Skeletal muscle satellite cell (primary cell): Measurements from ENCODE around the gene CNTNAP2.

ENCODE experiments used
- H3K27me3 ChIP-seq: 2 replicates; pipeline ENCODE4 v1.7.0; 2013; ENCODE audit warnings: low read length; ENCODE audit not compliant: control insufficient read depth, insufficient read depth
- H3K36me3 ChIP-seq: 2 replicates; pipeline ENCODE4 v1.7.0; 2013; ENCODE audit warnings: mild to moderate bottlenecking, control low read depth, low read length; ENCODE audit not compliant: insufficient read depth
- H3K4me1 ChIP-seq: 2 replicates; pipeline ENCODE4 v1.7.0; 2013; ENCODE audit warnings: low read length; ENCODE audit not compliant: control insufficient read depth, insufficient read depth
- H3K4me2 ChIP-seq: 2 replicates; pipeline ENCODE4 v1.7.0; 2013; ENCODE audit warnings: mild to moderate bottlenecking, low read length
- H3K4me3 ChIP-seq: 2 replicates; pipeline ENCODE4 v1.7.0; 2013; ENCODE audit warnings: low read length
- H3K9ac ChIP-seq: 2 replicates; pipeline ENCODE4 v1.7.0; 2013; ENCODE audit warnings: mild to moderate bottlenecking, low read depth, low read length, moderate library complexity
- H3K9me3 ChIP-seq: replicated peaks from 2 replicates; pipeline ENCODE4 v1.7.0; 2013; ENCODE audit warnings: mild to moderate bottlenecking, control low read depth, low read length

CNTNAP2 gene

DNA sequence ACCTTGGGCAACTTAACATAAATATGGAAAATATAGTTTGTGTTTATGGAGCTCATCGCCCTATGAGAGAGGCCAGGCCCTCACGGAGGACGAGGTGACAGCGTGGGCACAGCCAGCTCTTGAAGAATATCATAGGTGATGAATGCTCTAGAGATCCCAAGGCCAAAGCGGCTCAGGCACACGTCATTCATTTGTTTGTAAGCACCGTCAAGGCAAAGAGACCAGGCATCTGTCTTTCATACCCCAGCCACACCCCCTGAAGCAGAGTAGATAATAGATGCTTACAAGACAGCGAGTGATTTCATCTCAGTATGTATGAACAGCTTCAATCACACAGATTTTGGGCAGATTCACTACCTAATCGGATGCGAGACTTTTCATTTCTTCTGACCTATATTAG is 2231.9 kb downstream of the CNTNAP2 start:
- Histone ChIP-seq H3K27me3 (no peaks in the 10 kb centered on the region), H3K36me3 (no peaks in the 10 kb centered on the region), H3K4me2 (no peak overlapping the region), H3K9ac (no peak overlapping the region), H3K4me3 (no peak overlapping the region), H3K4me1 (no peaks in the 10 kb centered on the region), H3K9me3 (no peaks in the 10 kb centered on the region)

DNA sequence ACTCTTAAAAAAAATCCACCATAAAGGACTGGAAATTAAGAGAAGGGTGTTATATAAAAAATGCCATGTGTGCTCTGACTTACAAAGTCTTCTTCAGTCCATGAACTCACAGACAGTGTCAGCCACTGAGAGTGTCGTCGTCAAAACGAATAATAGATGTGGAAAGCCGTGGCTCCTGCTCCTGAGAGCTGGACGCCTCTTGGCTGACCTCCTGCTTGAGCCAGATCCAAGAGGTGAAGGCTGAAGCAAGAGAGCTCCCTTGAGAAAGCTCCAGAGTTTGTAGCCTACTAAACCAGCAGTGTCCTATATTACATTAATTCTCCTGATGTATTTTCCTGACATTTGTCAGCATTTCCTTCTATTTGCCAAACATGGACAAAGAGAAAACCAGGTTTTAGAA is 2239.7 kb downstream of the CNTNAP2 start:
- no peaks in the 10 kb centered on the region for H3K27me3 ChIP-seq
- no peaks in the 10 kb centered on the region for H3K9me3 ChIP-seq
- H3K9ac ChIP-seq = no peak overlapping the region
- H3K36me3 ChIP-seq = no peaks in the 10 kb centered on the region
- H3K4me1 ChIP-seq = no peaks in the 10 kb centered on the region
- H3K4me2 ChIP-seq = no peak overlapping the region
- H3K4me3 ChIP-seq = no peak overlapping the region

DNA sequence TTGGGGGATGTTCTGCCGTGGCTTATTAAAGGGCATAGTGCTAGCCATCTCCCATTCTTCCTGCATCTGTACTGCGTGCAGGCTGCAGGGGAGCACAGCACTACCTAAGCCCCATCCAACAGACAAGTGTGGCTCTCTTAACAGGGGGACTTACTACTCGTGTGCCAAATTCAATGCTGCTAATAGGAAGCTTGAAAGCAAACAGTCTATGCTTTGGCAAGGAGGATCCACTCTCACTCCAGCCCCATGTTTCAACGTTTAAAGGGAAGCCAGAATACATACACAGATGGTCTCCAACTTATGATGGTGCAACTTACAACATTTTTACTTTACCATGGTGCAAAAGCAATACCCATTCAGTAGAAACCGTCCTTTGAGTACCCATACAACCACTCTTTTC is 2245.9 kb downstream of the CNTNAP2 start:
- Histone ChIP-seq H3K36me3 (no peaks in the 10 kb centered on the region), H3K4me3 (no peak overlapping the region), H3K9me3 (no peaks in the 10 kb centered on the region), H3K27me3 (no peaks in the 10 kb centered on the region), H3K4me2 (no peak overlapping the region), H3K4me1 (no peaks in the 10 kb centered on the region), H3K9ac (no peak overlapping the region)

DNA sequence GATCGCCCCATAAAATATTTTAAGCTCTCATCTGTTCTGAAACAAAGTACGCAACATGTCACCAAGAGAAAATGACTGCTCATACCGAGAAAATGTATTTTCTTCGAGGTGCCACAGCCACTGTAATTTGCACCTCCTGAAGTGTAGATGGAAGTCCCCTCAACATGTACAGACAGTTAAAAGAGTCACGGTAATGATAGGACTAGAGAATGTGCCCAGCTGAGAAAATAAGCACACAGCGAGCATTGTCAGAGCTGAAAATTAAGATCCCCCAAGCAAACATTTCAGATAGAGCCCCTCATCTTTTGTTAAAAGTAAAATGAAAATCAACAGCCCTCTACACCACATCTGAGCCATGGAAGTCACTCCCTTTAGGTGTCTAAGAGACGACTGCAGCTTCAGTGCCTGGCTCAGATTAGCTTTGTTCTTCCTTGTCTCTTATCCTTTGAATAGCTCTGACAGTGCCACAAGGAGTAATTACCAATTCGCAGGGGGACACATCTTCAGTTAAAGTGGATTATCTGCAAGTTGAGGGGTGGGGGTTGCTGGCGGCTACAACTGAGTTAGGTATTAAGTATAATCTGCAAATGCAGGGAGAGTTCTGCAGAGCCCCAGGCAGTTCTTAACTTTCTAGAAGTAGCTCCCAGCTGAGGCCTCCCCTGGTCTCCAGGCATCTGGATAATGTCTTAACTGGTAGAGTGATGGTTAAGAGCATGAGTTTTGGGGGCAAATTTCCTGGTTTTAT is 2251.3 kb downstream of the CNTNAP2 start:
- Histone ChIP-seq H3K4me2 (no peak overlapping the region), H3K4me3 (no peak overlapping the region)

DNA sequence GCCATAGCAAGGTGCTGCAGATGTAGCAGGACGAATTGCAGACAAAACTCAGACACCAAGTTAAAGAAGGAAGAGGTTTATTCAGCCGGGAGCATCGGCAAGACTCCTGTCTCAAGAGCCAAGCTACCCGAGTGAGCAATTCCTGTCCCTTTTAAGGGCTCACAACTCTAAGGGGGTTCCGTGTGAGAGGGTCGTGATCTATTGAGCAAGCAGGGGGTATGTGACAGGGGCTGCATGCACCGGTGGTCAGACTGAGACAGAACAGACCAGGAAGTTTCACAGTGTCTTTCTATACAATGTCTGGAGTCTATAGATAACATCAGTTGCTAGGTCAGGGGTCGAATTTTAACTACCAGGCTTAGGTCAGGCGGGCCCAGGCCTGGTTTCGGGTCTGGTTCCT is 2252.0 kb downstream of the CNTNAP2 start:
- no peak overlapping the region for H3K4me2 ChIP-seq
- no peak overlapping the region for H3K4me3 ChIP-seq
- H3K4me1 ChIP-seq = no peaks in the 10 kb centered on the region

More for the DNA sequence above, 2251.3 kb downstream of the CNTNAP2 start:
- Histone ChIP-seq H3K9me3 (no peaks in the 10 kb centered on the region), H3K27me3 (no peaks in the 10 kb centered on the region), H3K36me3 (no peaks in the 10 kb centered on the region), H3K4me1 (no peaks in the 10 kb centered on the region), H3K9ac (no peak overlapping the region)

DNA sequence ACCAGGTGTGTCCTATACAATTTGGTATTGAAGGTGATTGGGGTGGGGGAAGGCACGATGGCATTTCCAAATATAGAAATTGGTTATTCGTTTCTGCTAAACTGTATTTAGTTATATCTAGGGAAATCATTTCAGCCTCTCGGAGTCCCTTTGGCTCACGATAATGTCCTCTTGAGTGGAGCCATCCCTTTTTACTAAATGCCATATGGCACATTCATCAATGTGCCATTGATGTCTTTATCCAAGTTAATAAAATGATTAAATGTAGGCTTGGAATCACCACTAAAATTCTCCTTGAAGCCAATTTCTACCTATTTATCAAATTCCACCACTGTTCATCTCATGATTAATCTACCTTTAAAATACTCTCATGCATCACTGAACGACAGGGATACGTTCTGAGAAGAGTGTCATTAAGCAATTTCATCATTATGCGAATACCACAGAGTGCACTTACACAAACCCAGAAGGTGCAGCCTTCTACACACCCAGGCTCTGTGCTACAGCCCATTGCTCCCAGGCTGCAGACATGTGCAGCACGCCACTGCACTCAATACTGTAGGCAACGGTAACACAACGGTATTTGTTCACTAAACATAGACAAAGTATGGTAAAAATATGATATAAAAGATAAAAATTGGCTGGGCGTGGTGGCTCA is 2254.8 kb downstream of the CNTNAP2 start:
- H3K4me3 ChIP-seq = no peak overlapping the region
- no peaks in the 10 kb centered on the region for H3K27me3 ChIP-seq
- H3K4me2 ChIP-seq = no peak overlapping the region
- H3K36me3 ChIP-seq = no peaks in the 10 kb centered on the region
- no peak overlapping the region for H3K9ac ChIP-seq
- H3K9me3 ChIP-seq = no peaks in the 10 kb centered on the region
- H3K4me1 ChIP-seq = no peaks in the 10 kb centered on the region

More for the DNA sequence above, 2252.0 kb downstream of the CNTNAP2 start:
- no peak overlapping the region for H3K9ac ChIP-seq
- no peaks in the 10 kb centered on the region for H3K9me3 ChIP-seq
- H3K27me3 ChIP-seq = no peaks in the 10 kb centered on the region
- H3K36me3 ChIP-seq = no peaks in the 10 kb centered on the region

DNA sequence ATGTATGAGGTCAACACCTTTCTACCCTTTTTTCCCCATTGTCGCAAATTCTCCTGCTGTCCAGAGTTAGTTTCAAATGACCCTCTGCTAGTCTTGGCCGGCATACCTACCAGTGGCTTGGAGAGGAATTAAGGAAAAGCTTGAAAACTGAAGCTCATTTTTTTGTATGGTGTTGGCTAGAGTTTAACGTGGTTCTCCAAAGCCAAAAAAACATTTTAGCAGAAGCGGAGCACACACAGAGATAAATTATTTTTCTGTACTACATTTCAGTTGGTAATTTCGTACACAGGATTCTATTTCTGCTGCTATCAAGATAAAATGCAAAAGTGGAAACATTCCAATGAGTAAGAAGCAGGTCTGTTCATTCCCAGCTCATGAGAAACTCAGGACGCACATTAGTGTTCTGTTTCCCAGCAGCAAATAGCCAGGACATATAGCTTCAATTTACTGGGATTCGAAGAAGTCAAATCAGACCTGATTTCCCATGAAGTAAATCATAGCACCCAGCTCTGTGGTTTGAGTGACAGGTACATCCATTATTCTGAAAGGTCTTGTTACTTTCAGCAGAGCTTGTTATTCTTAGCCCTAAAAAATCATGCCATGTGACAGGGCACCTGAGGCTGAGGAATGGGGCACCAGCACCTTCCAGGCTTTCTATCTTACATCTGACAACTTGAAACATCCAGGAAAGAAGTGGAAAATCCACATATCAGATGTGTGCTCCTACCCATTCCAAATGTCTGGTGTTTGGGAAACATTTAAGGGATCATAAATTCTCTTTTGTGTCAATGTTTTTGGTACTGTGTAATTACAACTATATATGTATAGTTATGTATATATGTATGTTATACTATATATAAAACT is 2258.0 kb downstream of the CNTNAP2 start:
- no peaks in the 10 kb centered on the region for H3K4me1 ChIP-seq
- no peaks in the 10 kb centered on the region for H3K9me3 ChIP-seq
- no peak overlapping the region for H3K9ac ChIP-seq
- H3K36me3 ChIP-seq = no peaks in the 10 kb centered on the region
- no peak overlapping the region for H3K4me3 ChIP-seq
- H3K27me3 ChIP-seq = no peaks in the 10 kb centered on the region
- H3K4me2 ChIP-seq = no peak overlapping the region

DNA sequence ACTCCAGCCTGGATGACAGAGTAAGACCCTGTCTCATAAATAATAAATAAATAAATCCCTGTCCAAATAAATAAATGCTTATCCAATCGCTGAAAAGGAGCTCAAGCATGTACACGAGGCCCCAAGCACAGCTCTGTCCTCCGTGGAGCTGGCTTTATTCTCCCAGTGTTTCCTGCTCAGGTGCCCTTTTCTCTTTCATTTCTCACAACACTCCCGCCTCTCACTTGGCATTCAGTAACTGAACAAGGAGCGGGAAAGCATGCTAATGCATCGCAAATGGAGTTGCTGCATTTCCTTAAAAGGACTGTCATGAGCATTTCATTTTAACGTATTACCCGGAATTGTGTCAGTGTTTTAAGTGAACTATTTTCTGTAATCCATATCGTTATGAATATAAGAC is 2263.1 kb downstream of the CNTNAP2 start:
- H3K4me3 ChIP-seq = no peak overlapping the region
- H3K4me1 ChIP-seq = no peaks in the 10 kb centered on the region
- H3K27me3 ChIP-seq = no peaks in the 10 kb centered on the region
- no peak overlapping the region for H3K4me2 ChIP-seq
- H3K9me3 ChIP-seq = no peaks in the 10 kb centered on the region
- H3K36me3 ChIP-seq = no peaks in the 10 kb centered on the region
- H3K9ac ChIP-seq = no peak overlapping the region

DNA sequence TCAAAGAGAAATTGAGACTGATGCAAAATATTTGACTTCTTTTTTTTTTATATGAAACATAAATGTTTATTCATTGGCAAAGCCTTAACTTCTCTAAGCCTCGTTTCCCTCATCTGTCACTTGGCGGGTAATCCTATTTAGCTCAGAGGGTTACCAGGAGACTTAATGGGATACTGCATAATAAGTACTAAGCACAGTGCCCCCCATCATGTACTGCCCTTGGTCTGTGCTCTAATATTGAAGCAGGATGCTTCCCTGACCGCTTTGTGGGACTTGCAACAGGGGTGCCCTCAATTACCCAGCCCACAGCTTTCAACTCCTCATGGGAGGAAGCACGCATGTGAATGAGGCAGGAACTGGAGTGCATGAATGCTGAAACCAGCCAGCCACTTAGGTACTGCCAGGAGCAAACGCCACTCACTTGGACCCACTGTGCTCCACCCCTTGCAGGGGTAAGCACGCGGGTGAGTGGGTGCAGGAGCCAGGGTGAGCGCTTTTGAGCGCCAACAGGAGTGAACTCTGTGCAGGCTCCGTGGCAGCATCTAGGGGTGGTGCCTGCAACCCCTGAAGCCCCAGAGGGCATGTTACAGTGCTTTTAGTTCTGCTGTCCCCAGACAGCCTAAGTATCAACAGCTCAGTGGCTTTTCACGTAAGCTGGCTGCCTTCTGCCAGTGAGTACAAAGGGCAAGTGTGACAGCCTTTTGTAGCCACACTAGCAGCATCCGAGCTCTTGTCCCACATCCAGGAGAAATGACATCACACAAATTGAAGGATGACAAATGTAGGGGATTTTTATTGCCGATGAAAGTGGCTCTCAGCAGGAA is 2264.2 kb downstream of the CNTNAP2 start:
- H3K27me3 ChIP-seq = no peaks in the 10 kb centered on the region
- no peaks in the 10 kb centered on the region for H3K9me3 ChIP-seq
- H3K36me3 ChIP-seq = no peaks in the 10 kb centered on the region
- H3K9ac ChIP-seq = no peak overlapping the region
- H3K4me1 ChIP-seq = no peaks in the 10 kb centered on the region
- no peak overlapping the region for H3K4me2 ChIP-seq
- no peak overlapping the region for H3K4me3 ChIP-seq

DNA sequence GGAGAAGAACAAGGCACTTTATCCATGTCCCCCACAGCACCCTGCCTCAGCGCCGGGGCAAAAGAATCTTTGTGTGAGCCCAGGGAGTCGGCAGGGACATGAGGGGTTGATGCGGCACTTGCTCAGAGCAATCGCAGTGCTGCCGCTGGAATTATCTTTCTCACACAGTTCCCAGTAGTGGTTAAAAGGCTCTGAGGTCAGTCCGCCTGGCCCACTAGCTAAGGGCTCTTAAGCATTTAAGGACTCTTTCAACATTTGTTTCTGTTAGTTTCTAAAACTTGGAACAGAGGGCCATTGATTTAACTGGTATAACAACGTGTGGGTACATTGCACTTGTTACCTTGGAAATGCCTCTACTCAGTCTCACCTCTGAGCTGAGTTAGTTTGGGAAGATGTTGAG is 2266.0 kb downstream of the CNTNAP2 start:
- H3K4me2 ChIP-seq = no peak overlapping the region
- no peak overlapping the region for H3K4me3 ChIP-seq
- no peaks in the 10 kb centered on the region for H3K4me1 ChIP-seq
- H3K36me3 ChIP-seq = no peaks in the 10 kb centered on the region
- H3K9me3 ChIP-seq = no peaks in the 10 kb centered on the region
- H3K9ac ChIP-seq = no peak overlapping the region
- H3K27me3 ChIP-seq = no peaks in the 10 kb centered on the region

DNA sequence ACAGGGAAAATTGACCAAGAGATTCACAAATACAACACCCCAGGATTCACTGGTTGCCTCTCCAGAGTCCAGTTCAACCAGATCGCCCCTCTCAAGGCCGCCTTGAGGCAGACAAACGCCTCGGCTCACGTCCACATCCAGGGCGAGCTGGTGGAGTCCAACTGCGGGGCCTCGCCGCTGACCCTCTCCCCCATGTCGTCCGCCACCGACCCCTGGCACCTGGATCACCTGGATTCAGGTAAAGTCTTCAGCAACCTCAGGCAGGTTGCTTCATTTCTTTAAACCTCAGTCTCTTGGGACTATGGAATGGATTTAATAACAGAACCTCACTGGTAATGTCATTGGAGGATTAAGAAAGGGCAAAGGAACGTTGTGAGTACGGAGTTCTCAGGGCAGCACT is 2267.1 kb downstream of the CNTNAP2 start:
- H3K4me2 ChIP-seq = no peak overlapping the region
- H3K9ac ChIP-seq = no peak overlapping the region
- H3K4me3 ChIP-seq = no peak overlapping the region
- H3K36me3 ChIP-seq = no peaks in the 10 kb centered on the region
- no peaks in the 10 kb centered on the region for H3K9me3 ChIP-seq
- H3K4me1 ChIP-seq = no peaks in the 10 kb centered on the region
- no peaks in the 10 kb centered on the region for H3K27me3 ChIP-seq
